Left colon (tissue), 2 donors: ENCODE measurements around the gene SUSD6. TPM values are rescaled to one million over a fixed set of nuclear protein-coding genes. Genes with fewer than 3 reads are reported as not detected.
"Not testable (repeated sequence)": the region's sequence is repeated elsewhere in the genome, so short reads cannot be mapped to it uniquely, and the experiment has no call there.

Experiments used
- ATAC-seq: fragments of 200-7000 bp; cut with Tn5 transposase; one replicate; pipeline ENCODE4 v1.9.1; 2020; ENCODE audit warnings: mild to moderate bottlenecking, moderate library complexity
- DNase-seq, 2 donors: peaks; one replicate each; pipeline ENCODE4 v3.0.0-alpha.2; 2020
- intact Hi-C, 2 donors: fragments of 100-400 bp; cut with DNase I in 1 of 2; cut with micrococcal nuclease in 1 of 2; formaldehyde crosslinking; loops; one replicate each; pipeline versions ENCODE4 v1.11.2 to v1.14.0; 2022; cut with DNase I, micrococcal nuclease
- total RNA-seq, 2 donors: library from RNA; stranded (reverse); fragmentation: NEBNext Ultra II Directional; extraction: Animal tissue kit (Norgen Biotek cat#: 25700); gene quantifications; one replicate each; pipeline ENCODE4 v1.2.1, GENCODE V29; 2021
- donor health status: DM: no; HTN: no; CAD: no.
- donor health status: DM: yes; HTN: yes; CAD: no.

The SUSD6 gene
- total RNA-seq, 2 donors from 2014 or later = 73.8 to 98.9 TPM

- intact Hi-C loops = no loop called here
- peak; percentile 44 for ATAC-seq
- DNase-seq = no peak
Observed at GRCh38 chr14:69682621-69683263, 71.3 kb downstream of the SUSD6 start.

- intact Hi-C loops = no loop called here
- ATAC-seq (no peak), DNase-seq (no peak)
Observed at GRCh38 chr14:69683971-69684370, 72.6 kb downstream of the SUSD6 start.

- DNase-seq (no peak), ATAC-seq (no peak)
- intact Hi-C loops = no loop called here
Observed at GRCh38 chr14:69684461-69685217, 73.2 kb downstream of the SUSD6 start.

GRCh38 chr14:69685218-69685616 lies 73.8 kb downstream of the SUSD6 start:
- intact Hi-C loops = no loop called here
- DNase-seq (no peak), ATAC-seq (no peak)

- intact Hi-C loops = no loop called here
- ATAC-seq (peak; percentile 84), DNase-seq (peak; percentile 58 to 67)
Observed at GRCh38 chr14:69685716-69686115, 74.3 kb downstream of the SUSD6 start.

GRCh38 chr14:69687606-69688298 lies 76.4 kb downstream of the SUSD6 start:
- ATAC-seq (no peak), DNase-seq (no peak)
- intact Hi-C loops = no loop called here

- DNase-seq (no peak), ATAC-seq (no peak)
- intact Hi-C loops = no loop called here
Observed at GRCh38 chr14:69688299-69688649, 76.9 kb downstream of the SUSD6 start.

- DNase-seq (no peak), ATAC-seq (no peak)
- intact Hi-C loops = no loop called here
Observed at GRCh38 chr14:69690042-69690441, 78.6 kb downstream of the SUSD6 start.

GRCh38 chr14:69692594-69692993 lies 81.2 kb downstream of the SUSD6 start:
- intact Hi-C loops = no loop called here
- DNase-seq (no peak), ATAC-seq (peak; percentile 31)

GRCh38 chr14:69693145-69693544 lies 81.7 kb downstream of the SUSD6 start:
- intact Hi-C loops = no loop called here
- peak in 1 of 2 donors; percentile 56 for DNase-seq
- ATAC-seq = peak; percentile 45

- intact Hi-C loops = no loop called here
- peak; percentile 84 for ATAC-seq
- DNase-seq = peak; percentile 78 to 89
Observed at GRCh38 chr14:69693801-69694729, 82.7 kb downstream of the SUSD6 start.

- DNase-seq = no peak
- ATAC-seq = peak; percentile 33
Observed at GRCh38 chr14:69694730-69695281, 83.4 kb downstream of the SUSD6 start.

GRCh38 chr14:69695322-69696203 lies 84.2 kb downstream of the SUSD6 start:
- peak; percentile 69 to 74 for DNase-seq
- peak; percentile 33 for ATAC-seq
- intact Hi-C loops = no loop called here

More at GRCh38 chr14:69694730-69695281, 83.4 kb downstream of the SUSD6 start:
- intact Hi-C loops = no loop called here

- no peak for DNase-seq
- intact Hi-C loops = no loop called here
- ATAC-seq = no peak
Observed at GRCh38 chr14:69696204-69696527, 84.8 kb downstream of the SUSD6 start.

GRCh38 chr14:69696633-69697557 lies 85.5 kb downstream of the SUSD6 start:
- intact Hi-C loops = no loop called here
- DNase-seq (no peak), ATAC-seq (peak; percentile 15)

- intact Hi-C loops = no loop called here
- ATAC-seq (no peak), DNase-seq (no peak)
Observed at GRCh38 chr14:69698572-69698971, 87.2 kb downstream of the SUSD6 start.

- intact Hi-C loops, ATAC-seq, DNase-seq: not testable (repeated sequence)
Observed at GRCh38 chr14:69699243-69699642, 87.8 kb downstream of the SUSD6 start.
